Stimulated activated CD4-positive, alpha-beta T cell treated with anti-CD3 and anti-CD28 coated beads, TNF-alpha, amount 100 ng/mL, for 1 hour (primary cell): Measurements from ENCODE around the gene NPAS2.

Experiments
- DNase-seq, 3 donors: peaks; one replicate each; pipeline ENCODE4 v3.0.0-alpha.2; 2020; ENCODE audit warnings: low read depth in 3 of 3, low spot score in 1 of 3

Gene NPAS2

GRCh38 chr2:100882645-100883613, 63.0 kb downstream of the NPAS2 start:
- DNase-seq: no peak

- DNase-seq: no peak
Observed at GRCh38 chr2:100884145-100884621, 64.2 kb downstream of the NPAS2 start.

DNA sequence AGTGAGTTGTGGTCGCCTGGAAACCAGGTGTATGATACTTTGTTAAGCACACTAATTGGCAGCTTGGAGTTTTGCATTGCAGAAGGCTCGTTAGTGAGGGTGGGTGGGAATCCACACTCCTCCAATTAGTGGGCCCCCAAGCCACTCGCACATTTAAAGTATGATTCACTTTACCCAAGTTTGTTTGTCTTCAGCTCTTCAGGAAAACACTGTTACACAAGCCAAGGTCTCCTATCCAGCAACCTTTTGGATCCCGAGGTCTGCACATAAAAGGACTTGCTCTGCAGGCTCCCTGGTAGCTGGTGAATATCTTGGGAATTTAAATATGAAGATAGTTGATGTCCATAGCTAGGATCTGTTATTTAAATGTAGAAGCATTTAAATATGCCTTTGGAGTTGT, 66.1 kb downstream of the NPAS2 start:
- DNase-seq: no peak

DNA sequence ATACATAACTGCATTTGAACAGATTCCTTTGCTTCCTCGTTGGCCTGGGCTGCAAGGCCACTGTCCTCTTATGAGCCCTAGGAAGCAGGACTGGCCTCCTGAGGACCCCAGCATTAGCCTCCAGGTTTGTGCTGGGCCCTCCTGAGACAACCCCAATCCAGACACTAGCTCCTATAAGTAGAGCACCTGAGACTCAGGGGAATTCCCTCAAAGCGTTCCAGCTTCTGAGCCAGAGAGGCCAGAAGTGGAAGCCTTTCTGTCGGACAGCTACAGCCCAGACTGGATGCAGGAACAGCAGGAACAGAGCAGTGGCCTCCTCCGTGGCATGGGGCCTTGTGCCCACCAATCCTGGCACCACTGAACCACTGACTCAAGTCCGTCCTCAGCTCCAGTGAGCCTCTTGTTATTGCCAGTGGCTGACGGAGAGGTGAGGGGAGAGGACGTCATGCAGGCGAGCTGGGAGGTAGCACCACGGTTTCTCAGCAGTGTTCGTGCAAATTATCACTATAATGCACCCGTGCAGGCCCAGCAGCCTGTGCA, 67.2 kb downstream of the NPAS2 start:
- DNase-seq: no peak

GRCh38 chr2:100887713-100888495, 68.0 kb downstream of the NPAS2 start:
- no peak for DNase-seq

- DNase-seq: no peak
Observed at GRCh38 chr2:100888601-100889000, 68.7 kb downstream of the NPAS2 start.

DNA sequence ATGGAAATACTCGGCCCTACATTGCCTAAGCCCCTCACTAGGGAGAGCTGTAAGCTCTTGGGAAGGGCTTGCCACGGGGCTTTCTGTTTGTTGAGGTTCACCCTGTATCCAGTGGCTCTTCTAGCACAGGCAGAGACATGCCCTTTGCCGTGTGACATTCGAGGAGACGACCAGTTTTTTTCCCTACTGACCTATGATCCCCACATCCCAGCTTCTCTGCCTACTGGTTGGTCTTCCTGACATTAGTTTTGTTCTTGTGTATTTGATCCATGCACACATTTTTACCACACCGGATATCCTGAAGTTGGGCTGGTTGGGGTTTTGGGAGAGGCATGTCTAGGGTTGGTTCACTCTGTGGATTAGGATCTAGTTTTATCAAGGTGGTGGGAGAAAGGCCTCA, 69.3 kb downstream of the NPAS2 start:
- no peak for DNase-seq

DNA sequence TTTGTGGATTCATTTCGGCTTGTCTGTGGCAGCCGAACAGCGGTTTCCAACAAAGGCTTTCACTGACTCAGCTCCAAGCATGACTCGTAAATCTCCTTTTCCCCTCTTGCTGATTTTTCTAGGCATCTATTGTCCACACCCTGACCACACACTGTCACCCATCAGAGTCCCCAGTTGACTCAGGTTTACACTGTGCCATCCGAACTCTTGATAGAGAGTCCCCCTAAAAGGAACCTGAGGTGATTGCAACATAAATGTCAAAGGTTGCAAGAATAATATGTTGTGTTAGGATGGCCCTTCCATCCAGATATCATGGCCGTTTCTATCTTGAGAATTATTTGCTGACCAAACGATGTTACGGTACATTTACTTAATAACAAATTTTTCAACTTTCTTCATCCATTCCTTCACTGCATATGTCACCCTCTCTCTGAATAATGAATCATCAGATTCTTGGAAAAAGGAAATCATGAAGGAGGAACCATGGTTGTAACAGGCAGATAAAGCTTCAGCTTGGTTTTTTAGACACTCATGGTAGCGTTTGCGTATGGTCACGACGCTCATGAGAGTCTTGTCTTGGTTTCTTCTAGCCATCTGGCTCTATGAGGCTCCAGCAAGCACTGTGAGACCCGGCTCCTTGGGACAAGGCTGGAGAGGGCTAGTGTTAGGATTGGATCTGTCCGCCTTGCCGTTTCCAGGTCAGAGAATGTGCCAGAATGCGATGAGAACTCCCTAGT, 72.1 kb downstream of the NPAS2 start:
- no peak for DNase-seq

- no peak for DNase-seq
Observed at GRCh38 chr2:100893392-100894104, 73.6 kb downstream of the NPAS2 start.

DNA sequence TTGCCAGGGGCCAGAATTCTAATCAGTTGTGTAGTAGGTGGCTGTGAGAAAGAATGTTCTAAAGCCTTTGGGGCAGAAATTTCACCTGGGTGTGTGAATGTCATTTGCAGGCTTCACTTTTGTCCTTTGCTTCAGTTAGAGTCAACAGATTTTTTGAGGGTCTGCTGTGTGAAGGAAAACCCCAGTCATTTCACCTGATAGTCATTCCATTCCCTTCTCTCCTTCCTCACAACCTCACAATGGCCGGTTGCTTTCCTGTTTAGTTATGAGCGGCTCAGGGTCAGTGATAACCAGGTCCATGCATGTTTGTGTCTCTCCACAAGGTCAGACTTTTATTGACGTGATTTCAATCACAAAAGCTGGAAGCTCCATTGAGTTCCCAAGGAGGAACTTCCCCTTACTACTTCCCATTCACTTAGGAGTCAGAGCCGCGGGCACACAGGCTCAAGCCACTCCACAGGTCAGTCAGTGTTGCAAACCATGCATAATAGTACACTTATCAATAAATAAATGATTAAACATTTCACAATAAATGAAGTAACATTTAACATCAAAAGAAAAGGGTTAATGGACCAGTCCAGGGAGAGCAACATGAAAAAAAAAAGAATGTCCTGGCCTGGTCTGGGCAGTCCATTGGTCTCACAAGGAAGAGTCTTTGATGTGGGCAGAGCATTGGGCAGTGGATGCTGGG, 74.3 kb downstream of the NPAS2 start:
- no peak for DNase-seq

GRCh38 chr2:100894796-100895156, 74.8 kb downstream of the NPAS2 start:
- DNase-seq: no peak

GRCh38 chr2:100895402-100895801, 75.5 kb downstream of the NPAS2 start:
- no peak for DNase-seq

GRCh38 chr2:100895934-100896685, 76.2 kb downstream of the NPAS2 start:
- no peak for DNase-seq

GRCh38 chr2:100898035-100898665, 78.2 kb downstream of the NPAS2 start:
- DNase-seq: no peak

GRCh38 chr2:100900156-100900795, 80.3 kb downstream of the NPAS2 start:
- no peak for DNase-seq

GRCh38 chr2:100902817-100903405, 83.0 kb downstream of the NPAS2 start:
- DNase-seq: no peak

DNA sequence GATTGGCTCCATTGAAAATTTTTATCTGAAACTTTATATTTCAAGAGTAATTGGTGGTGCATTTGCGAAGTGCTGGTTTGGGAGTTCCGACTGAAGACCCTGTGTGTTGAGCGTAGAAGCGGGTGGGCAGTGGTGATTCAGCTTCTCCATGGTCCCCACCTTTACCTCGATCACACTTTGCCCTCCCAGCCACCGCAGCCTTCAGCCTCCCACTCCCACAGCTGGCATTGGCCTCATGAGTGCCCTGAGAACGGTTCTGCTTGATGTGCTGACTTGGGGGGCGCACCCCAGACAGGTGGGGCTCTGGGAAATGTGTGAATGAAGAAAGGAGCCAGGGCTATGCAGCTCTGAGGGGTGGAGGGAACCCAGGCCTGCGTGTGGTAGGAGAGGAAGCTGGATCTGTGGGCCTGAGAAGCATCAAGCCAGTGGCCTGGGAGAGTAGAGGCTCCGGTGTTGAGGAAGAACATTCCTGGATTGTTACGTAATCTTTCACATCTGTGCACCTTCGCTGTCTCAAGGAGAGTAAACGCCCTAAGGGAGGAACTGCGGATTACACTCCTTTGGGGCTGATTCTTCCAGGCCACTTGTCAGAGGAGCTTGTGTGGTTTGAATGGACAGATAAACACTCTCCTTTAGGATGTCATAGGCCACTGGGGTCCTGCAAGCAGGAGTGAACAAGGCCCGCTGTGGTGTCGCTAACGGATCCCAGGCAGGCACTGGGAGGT, 83.8 kb downstream of the NPAS2 start:
- no peak for DNase-seq
